Measurements from ENCODE around the gene RNF175.

Gene RNF175

GRCh38 chr4:153741541-153741940 lies 18.3 kb downstream of the RNF175 start:
- DNase-seq, result no peak

DNA sequence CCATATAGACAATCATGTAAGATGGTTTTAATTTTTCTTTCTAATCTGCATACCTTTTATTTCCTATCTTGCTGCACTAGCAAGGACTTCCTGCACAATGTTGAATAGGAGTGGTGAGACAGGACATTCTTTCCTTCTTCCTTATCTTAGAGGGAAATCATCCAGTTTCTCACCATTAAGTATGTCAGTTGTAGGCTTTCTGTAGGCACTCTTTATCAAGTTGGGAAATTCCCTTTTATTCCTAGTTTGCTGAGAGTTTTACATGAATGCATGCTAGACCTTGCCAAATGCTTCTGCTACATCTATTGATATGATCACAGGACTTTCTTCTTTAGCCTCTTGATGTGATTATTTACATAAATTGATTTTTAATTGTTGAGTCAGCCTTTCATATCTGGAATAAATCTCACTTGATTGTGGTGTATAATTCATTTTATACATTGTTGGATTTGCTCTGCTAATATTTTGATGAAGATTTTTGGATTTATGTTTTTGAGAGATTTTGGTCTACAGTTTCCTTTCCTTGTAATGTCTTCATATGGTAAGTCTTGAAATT lies 23.8 kb downstream of the RNF175 start:
- no peak for DNase-seq

GRCh38 chr4:153733751-153734448 lies 25.9 kb downstream of the RNF175 start:
- no peak for DNase-seq

DNA sequence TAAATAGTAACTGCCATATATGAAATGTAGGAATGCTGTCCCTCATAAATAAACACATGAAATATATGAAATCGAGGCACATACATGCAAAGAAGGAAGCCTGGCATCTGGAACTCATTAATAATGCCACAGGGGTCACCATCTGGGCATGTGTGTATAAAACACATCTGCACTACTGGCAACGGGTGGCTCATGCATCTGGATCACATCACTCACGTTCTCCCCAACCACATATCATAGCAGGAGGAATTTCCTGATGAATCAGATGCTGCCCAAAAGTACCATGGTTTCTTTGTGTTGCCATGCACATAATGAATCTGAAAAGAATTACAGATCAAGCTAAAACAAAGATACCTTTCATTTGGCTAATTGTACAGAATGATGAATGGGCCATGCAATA lies 28.6 kb downstream of the RNF175 start:
- DNase-seq, result no peak

DNA sequence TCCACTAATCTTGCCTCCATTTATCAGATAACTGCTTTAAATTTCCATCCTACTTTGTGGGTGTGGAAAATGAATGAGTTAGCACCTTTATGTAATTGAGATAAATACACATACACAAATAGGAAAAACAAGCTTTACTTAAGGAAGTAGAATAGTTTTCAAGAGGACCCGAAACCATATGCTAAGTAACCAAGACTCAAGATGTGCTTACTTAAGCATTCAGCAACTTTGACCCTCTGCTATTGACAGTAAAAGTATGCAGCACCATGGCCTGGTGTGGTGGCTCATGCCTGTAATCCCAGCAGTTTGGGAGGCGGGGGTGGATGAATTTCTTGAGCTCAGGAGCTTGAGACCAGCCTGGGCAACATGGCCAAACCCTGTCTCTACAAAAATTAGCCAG lies 29.9 kb downstream of the RNF175 start:
- DNase-seq, result no peak

DNA sequence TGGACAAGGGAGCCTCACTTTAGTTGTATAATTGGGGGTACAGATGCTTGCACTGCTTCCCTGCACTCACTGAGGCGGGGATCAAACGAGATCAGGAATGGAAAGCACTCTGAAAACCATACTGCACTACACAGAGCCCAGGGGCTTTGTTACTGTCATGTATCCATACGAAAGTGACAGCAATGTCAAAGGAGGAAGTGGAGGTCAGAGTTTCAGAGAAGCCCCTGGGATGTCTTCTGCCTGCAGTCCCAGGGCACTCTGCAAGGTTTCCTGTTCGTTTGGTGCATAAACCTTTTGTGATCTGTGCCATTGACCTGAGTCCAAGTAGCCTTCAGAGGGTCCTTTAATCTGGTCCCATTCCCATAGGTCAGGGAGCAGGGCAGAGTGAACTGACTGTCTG lies 31.2 kb downstream of the RNF175 start:
- no peak for DNase-seq

- DNase-seq, result no peak
Measured at GRCh38 chr4:153728151-153728550, 31.7 kb downstream of the RNF175 start.

DNA sequence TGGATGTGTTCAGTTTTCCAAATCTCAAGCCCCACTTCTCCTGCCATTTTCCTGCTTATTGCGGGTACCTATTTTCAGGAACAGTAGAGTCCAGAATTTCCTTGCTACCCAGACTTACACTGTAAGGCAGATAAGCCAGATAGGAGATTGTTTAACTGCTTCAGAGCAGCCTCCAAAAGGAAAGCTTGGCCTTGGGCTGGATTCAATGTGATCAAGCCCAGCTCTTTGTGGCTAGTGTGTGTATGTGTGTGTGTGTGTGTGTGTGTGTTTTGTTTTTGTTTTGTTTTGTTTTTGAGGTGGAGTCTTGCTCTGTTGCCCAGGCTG lies 34.0 kb downstream of the RNF175 start:
- no peak for DNase-seq

DNA sequence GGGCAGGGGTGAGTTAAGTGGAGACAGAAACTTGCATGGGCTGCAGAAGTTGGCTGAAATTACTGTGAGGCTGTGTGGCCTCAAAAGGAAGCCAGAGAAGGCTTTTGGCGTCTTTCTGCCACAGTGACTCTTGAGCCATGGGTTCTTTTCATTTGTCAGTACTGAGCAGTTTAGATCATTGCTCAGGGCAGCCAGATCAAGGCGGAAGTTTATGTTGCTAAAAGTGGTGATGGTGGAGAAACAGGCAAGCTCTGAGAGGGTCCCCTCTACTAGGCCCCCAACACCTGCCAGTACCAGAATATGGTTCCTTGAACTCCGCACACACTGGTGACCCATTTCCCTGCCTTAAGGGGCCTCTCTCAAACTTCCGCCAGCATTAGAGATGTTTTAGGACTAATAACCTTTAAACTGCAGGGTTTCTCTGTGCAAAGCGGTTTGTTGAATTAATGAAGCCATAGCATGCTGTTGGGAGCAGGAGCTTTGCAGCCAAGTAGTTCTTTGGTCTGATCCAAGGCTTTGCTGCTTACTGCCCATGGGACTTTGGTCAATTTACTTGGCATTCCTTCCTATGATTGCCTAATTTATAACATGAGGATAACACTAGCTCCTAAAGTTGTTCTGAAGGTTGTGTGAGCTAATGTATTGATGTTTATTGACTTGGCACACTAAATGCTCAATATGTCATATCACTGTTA lies 34.5 kb downstream of the RNF175 start:
- DNase-seq, result no peak

GRCh38 chr4:153724606-153725005 lies 35.2 kb downstream of the RNF175 start:
- DNase-seq, result no peak

DNA sequence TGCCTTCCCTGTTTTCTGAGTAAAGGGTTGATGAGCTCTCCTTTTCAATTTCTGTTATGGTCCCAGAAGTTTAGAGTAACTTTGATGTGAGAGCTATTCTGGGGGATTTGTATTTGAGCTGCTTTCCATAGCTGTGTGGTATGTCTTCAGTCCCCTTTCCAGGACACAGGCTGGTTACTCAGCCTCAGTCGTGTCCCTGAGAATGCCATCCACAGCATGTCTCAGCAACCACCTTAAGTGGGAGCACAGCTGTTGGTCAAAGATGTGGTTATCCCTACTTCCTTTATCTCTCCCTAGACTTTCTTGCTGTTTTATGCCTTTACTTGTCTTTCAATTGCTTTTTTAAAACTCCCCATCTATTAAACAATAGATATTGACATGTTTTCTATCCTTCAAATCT lies 37.8 kb downstream of the RNF175 start:
- DNase-seq, result no peak

DNA sequence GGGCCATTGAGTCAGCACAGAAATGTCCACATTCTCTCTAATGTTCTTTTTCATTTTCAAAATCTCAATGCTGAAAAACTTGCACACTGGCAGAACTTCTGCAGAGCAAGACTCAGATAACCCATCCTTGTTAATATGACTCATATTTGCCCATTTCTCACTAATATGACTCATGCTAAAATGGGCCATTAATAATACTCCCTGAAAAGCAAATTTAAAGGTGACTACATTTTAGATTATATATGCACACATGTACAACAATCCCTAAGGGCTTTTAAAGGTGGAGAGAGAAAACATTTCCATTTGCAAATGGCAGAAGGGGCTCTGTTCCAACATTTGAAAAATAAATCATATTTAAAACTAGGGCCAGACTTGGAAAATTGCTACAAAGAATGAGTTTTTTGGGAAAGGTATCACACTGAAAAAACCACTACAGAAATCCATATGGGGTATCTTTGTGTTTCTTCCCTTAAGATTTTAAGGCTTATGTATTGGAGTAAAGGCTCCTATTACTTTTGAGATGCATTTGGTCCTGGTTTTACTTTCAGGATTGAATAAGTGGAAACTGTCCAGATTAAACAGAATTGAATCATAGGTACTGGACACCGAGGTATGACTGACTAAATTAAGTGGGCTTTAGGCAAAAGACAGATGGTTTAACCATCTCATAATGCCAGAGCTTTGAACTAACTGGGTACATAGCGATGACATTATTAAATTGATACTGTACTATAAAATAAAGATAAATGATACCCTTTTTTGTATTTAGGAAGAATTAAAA lies 45.8 kb downstream of the RNF175 start:
- peak; percentile 25 for DNase-seq

GRCh38 chr4:153710681-153711080 lies 49.1 kb downstream of the RNF175 start:
- no peak for DNase-seq

- DNase-seq, result no peak
Measured at GRCh38 chr4:153706519-153706918, 53.3 kb downstream of the RNF175 start.

DNA sequence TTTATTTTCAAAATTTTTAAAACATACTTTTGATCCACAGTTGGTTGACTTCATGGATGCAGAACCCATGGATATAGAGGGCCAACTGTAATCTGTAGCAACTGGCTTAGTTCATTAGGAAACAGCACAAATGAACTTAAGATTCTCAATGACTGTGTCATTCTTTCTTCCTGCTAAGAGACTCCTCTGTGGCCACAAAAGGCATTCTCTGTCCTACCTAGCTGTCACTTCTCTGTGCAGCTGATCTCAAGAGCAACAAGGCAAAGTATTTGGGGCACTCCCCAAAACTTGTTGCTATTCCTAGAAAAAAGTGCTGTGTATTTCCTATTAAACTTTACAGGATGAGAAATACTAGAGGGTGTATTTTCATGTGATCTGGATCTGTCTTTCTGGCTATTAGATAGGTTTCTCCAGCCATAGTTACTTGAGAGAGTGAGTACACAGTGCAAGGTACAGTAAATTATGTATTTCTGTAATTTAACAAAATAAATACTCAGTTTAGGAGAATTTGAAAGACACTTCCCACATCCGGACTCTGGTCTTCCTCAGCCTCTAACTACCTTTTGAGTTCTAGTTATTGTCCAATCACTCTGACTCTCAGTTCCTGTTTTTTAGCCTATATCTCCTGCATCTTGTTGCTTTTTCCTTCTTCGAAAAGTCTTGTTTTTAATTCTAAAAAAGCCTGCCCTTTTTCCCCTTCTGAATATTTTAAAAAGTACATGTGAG lies 53.9 kb downstream of the RNF175 start:
- no peak for DNase-seq

DNA sequence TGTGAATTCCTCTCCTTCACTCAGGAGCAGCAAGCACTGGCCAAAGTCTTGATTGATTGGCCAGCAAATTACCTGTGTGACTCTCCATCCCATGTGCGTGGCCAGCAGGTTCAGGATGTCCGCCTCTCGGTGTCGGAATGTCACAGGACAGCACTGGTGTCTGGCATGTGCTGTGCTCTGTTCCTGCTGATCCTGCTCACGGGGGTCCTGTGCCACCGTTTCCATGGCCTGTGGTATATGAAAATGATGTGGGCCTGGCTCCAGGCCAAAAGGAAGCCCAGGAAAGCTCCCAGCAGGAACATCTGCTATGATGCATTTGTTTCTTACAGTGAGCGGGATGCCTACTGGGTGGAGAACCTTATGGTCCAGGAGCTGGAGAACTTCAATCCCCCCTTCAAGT lies 55.3 kb downstream of the RNF175 start:
- DNase-seq, result no peak

DNA sequence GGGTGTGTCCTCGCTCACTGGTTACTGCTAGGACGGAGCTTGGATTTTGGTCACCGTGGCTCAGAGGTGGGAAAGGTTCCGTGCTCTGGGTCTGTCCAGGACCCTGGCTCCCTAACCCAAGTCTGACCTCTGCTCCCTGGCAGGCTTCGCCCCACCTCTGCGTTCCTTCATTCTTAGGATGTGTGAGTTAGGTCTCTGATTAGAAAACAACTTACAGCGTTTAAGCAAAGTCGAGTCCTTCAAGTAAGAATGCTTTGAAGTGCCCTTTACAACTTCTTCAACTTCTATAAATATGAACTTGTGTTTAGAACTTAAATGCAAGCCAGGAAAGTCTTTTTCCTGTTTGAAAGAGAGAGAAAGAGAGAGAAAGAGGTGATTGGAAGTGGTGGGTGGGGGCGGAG lies 74.9 kb downstream of the RNF175 start:
- DNase-seq, result no peak

- DNase-seq, result peak; percentile 69
Measured at GRCh38 chr4:153684182-153684970, 75.4 kb downstream of the RNF175 start, which contains the start of gene TLR2. TLR2 (plus strand) TSS chr4:153684280; CDS start chr4:153702908, 18,628 bp downstream.

DNA sequence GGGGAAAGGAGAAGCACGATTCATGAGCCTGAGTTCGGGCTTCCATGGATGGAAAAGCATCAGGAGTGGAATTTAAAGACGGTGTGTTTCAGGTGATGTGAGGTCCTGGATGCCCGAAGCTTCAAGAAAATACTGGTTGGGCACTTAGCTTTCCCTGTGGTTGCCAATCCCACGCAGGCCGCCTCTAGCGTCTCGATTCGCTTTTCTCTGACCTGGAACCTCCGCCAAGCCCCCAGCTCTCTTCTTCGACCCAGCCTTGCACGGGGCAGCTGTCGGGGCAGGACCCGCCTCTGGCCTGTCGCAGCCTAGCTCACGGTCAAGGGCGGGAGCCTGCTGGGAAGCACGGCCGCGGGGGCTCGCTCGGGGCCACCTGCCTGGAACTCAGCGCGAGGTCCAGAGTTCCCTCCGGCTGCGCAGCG lies 76.1 kb downstream of the RNF175 start:
- DNase-seq, result no peak

- DNase-seq, result no peak
Measured at GRCh38 chr4:153679486-153679885, 80.3 kb downstream of the RNF175 start.

- peak; percentile 9 for DNase-seq
Measured at GRCh38 chr4:153676984-153677383, 82.8 kb downstream of the RNF175 start.

GRCh38 chr4:153676486-153676885 lies 83.3 kb downstream of the RNF175 start:
- no peak for DNase-seq

All from DMS53 (cell line).